Nephron progenitor cell (in vitro differentiated cells): ENCODE measurements around the gene SAP25.

ENCODE experiments used
- DNase-seq: peaks from one replicate; pipeline ENCODE4 v3.0.0; 2021
- H3K27ac Mint-ChIP-seq: 2 replicates; pipeline ENCODE4 v1.8.0; 2021; ENCODE audit warnings: mild to moderate bottlenecking, moderate library complexity, mixed read lengths
- H3K27me3 Mint-ChIP-seq: 2 replicates; pipeline ENCODE4 v1.8.0; 2021; ENCODE audit warnings: mild to moderate bottlenecking, low read depth, mixed read lengths; ENCODE audit not compliant: poor library complexity
- H3K36me3 Mint-ChIP-seq: 2 replicates; pipeline ENCODE4 v1.8.0; 2021; ENCODE audit warnings: low read depth, mixed read lengths
- H3K4me1 Mint-ChIP-seq: 2 replicates; pipeline ENCODE4 v1.8.0; 2021; ENCODE audit warnings: mixed read lengths
- H3K4me3 Mint-ChIP-seq: 2 replicates; pipeline ENCODE4 v1.8.0; 2021; ENCODE audit warnings: mild to moderate bottlenecking, moderate library complexity, mixed read lengths
- H3K9me3 Mint-ChIP-seq: 2 replicates; pipeline ENCODE4 v1.8.0; 2021; ENCODE audit warnings: mild to moderate bottlenecking, moderate library complexity, mixed read lengths
- CTCF ChIP-seq: fragments of 200-600 bp; sonication (generic); IDR thresholded peaks from 2 replicates; pipeline ENCODE4 v1.5.0; 2021; ENCODE audit warnings: antibody characterized with exemption

SAP25 gene

GRCh38 chr7:100580466-100581283, 7.0 kb upstream of the SAP25 start:
- TF ChIP-seq CTCF, result no peak

GRCh38 chr7:100578246-100579183, 4.8 kb upstream of the SAP25 start:
- Mint-ChIP-seq H3K36me3 (peaks cover 16% of the 10 kb centered on the region), H3K27ac (no peak overlapping the region), H3K27me3 (no peaks in the 10 kb centered on the region)

More at GRCh38 chr7:100580466-100581283, 7.0 kb upstream of the SAP25 start:
- H3K4me1 Mint-ChIP-seq, result peaks cover 33% of the 10 kb centered on the region
- H3K4me3 Mint-ChIP-seq, result no peak overlapping the region
- peaks cover 11% of the 10 kb centered on the region for H3K36me3 Mint-ChIP-seq
- no peaks in the 10 kb centered on the region for H3K9me3 Mint-ChIP-seq
- DNase-seq, result no peak
- H3K27me3 Mint-ChIP-seq, result no peaks in the 10 kb centered on the region
- no peak overlapping the region for H3K27ac Mint-ChIP-seq

GRCh38 chr7:100577507-100577906, 3.8 kb upstream of the SAP25 start:
- no peak for DNase-seq
- H3K27me3 Mint-ChIP-seq, result no peaks in the 10 kb centered on the region
- no peak for TF ChIP-seq CTCF
- peaks cover 9% of the 10 kb centered on the region for H3K4me1 Mint-ChIP-seq
- no peak overlapping the region for H3K4me3 Mint-ChIP-seq
- peaks cover 16% of the 10 kb centered on the region for H3K36me3 Mint-ChIP-seq
- no peaks in the 10 kb centered on the region for H3K9me3 Mint-ChIP-seq
- no peak overlapping the region for H3K27ac Mint-ChIP-seq

More at GRCh38 chr7:100578246-100579183, 4.8 kb upstream of the SAP25 start:
- no peak overlapping the region for H3K4me3 Mint-ChIP-seq
- peaks cover 18% of the 10 kb centered on the region for H3K4me1 Mint-ChIP-seq
- no peaks in the 10 kb centered on the region for H3K9me3 Mint-ChIP-seq
- no peak for DNase-seq
- TF ChIP-seq CTCF, result no peak

GRCh38 chr7:100577103-100577502, 3.4 kb upstream of the SAP25 start:
- no peaks in the 10 kb centered on the region for H3K27me3 Mint-ChIP-seq
- peaks cover 16% of the 10 kb centered on the region for H3K36me3 Mint-ChIP-seq
- no peak for TF ChIP-seq CTCF
- H3K9me3 Mint-ChIP-seq, result no peaks in the 10 kb centered on the region
- no peak overlapping the region for H3K4me3 Mint-ChIP-seq
- H3K27ac Mint-ChIP-seq, result no peak overlapping the region
- H3K4me1 Mint-ChIP-seq, result peaks cover 11% of the 10 kb centered on the region
- DNase-seq, result no peak

- H3K9me3 Mint-ChIP-seq, result no peaks in the 10 kb centered on the region
- H3K36me3 Mint-ChIP-seq, result peaks cover 16% of the 10 kb centered on the region
- no peak for DNase-seq
- peaks cover 17% of the 10 kb centered on the region for H3K4me1 Mint-ChIP-seq
- no peak for TF ChIP-seq CTCF
- H3K4me3 Mint-ChIP-seq, result no peak overlapping the region
- peak overlapping the region; percentile 22 for H3K27ac Mint-ChIP-seq
- no peaks in the 10 kb centered on the region for H3K27me3 Mint-ChIP-seq
Observed at GRCh38 chr7:100576384-100576993, 2.8 kb upstream of the SAP25 start.
